Left lung (tissue), 10 donors: ENCODE data around the gene LRFN2. TPM values are rescaled to one million over a fixed set of nuclear protein-coding genes. Genes with fewer than 3 reads are reported as not detected.

Experiments
- ATAC-seq: fragments of 200-7000 bp; cut with Tn5 transposase; one replicate; pipeline ENCODE4 v1.9.1; 2020; ENCODE audit warnings: moderate library complexity
- DNase-seq, 4 donors: peaks; one replicate each; pipeline ENCODE4 v3.0.0-alpha.2; 2013 to 2020
- H3K27ac ChIP-seq, 2 donors: fragments of 200-600 bp; sonication (generic) in 1 of 2; one replicate each; pipeline versions ENCODE4 v1.5.0 to v1.8.0; 2020 to 2021
- H3K27me3 ChIP-seq, 2 donors: fragments of 200-600 bp; sonication (generic) in 1 of 2; one replicate each; pipeline versions ENCODE4 v1.5.0 to v1.8.0; 2020 to 2021
- H3K36me3 ChIP-seq, 2 donors: fragments of 200-600 bp; sonication (generic) in 1 of 2; one replicate each; pipeline versions ENCODE4 v1.5.0 to v1.8.0; 2020 to 2021
- H3K4me1 ChIP-seq, 2 donors: fragments of 200-600 bp; one replicate each; pipeline ENCODE4 v1.8.0; 2021
- H3K4me3 ChIP-seq, 2 donors: fragments of 200-600 bp; sonication (generic) in 1 of 2; one replicate each; pipeline versions ENCODE4 v1.5.0 to v1.8.0; 2020 to 2021; ENCODE audit warnings: mild to moderate bottlenecking in 1 of 2
- H3K9me3 ChIP-seq, 2 donors: fragments of 200-600 bp; sonication (generic) in 1 of 2; one replicate each; pipeline versions ENCODE4 v1.5.0 to v1.8.0; 2020 to 2021
- CTCF ChIP-seq, 2 donors: fragments of 200-600 bp; sonication (generic) in 1 of 2; IDR thresholded peaks; one replicate each; pipeline versions ENCODE4 v1.5.0 to v1.8.0; 2021; ENCODE audit warnings: antibody characterized with exemption in 2 of 2
- intact Hi-C, 2 donors: fragments of 100-400 bp; cut with DNase I; formaldehyde crosslinking; loops; one replicate each; pipeline versions ENCODE4 v1.11.2 to v1.14.2; 2022
- polyA plus RNA-seq, 6 donors: library from polyadenylated mRNA; unstranded; fragments of 120-200 nt; gene quantifications; one replicate each; pipeline ENCODE4 v1.2.1, GENCODE V29; 2013; ENCODE audit not compliant: insufficient read length in 6 of 6
- total RNA-seq, 2 donors: library from RNA; stranded (reverse); fragmentation: NEBNext Ultra II Directional; extraction: Animal tissue kit (Norgen Biotek cat#: 25700); gene quantifications; one replicate each; pipeline ENCODE4 v1.2.1, GENCODE V29; 2021
- donor health status: DM: no; HTN: yes; CAD: no.
- donor health status: DM: no; HTN: no; CAD: no.

The LRFN2 gene
- total and polyA plus RNA-seq, 8 donors: 0.05 to 0.18 (median 0.11) TPM; not detected in 2

DNA sequence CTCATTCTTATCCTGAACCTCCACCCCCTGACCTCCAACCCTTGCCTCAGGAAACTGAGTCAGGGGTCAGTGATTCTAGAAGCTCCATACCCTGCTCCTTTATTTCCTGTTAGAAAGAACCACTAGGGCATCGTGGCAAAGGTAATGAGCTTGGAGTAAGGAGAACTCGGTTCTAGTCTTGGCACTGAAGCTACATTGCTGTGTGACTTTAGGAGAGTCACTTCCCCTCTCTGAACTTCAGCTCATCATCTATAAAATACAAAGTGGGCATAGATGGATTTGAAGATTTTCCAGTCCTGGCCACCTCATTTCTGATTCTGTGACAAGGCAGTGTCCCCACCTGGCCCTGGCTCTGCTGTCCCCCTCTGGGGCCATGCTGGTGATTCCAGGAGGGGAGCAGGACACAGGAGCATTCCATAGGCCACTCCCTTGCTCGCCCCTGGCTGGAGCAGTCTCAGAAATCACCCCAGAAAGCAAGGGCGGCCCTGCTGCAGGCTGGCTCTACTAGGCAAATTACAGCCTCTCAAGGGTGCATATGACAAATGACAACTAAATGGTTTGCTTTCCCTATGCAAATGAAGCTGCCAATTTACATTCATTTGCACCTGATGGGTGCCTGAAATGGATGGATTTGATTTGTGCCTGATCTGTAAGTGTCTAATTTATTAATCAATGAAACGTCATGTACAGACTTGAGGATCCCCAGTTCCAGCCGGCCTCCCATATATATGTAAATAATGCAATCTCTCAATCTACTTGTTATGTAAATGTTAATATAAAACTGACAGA lies 62.2 kb downstream of the LRFN2 start:
- H3K9me3 ChIP-seq: no peaks in the 10 kb centered on the region
- H3K27me3 ChIP-seq: peaks cover 0 to 11% of the 10 kb centered on the region in 2 donors
- no peaks in the 10 kb centered on the region for H3K36me3 ChIP-seq
- no peak for TF ChIP-seq CTCF (IDR thresholded peaks at IDR 0.05)
- ATAC-seq (no peak), DNase-seq (no peak)
- no peak overlapping the region for H3K27ac ChIP-seq
- H3K4me1 ChIP-seq: no peaks in the 10 kb centered on the region
- intact Hi-C loops: no loop called here
- H3K4me3 ChIP-seq: no peak overlapping the region

GRCh38 chr6:40523505-40524172 lies 63.5 kb downstream of the LRFN2 start:
- Histone ChIP-seq H3K36me3 (no peaks in the 10 kb centered on the region), H3K9me3 (no peaks in the 10 kb centered on the region), H3K27me3 (peaks cover 0 to 11% of the 10 kb centered on the region in 2 donors), H3K4me3 (no peak overlapping the region), H3K4me1 (no peaks in the 10 kb centered on the region), H3K27ac (no peak overlapping the region)
- intact Hi-C loops: no loop called here
- ATAC-seq (no peak), DNase-seq (no peak)
- no peak for TF ChIP-seq CTCF (IDR thresholded peaks at IDR 0.05)

DNA sequence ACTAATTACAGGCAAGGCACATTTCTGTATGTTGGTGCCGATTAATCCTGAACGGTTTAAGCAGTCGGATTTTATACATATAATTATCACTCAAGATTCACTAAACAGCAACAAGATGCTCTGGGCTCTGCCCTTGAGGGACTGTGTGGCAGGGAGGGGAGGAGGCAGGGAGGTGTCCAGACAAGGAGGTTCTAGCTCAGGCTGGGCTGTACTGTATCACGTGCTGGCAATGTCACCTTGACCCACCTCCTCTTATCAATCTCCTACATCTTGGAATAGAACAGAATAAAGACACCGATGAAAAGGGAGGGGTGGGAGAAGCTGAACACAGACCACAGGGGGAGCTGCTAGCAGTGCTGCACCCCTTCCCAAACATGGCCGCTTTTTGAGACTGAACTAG lies 65.7 kb downstream of the LRFN2 start:
- Histone ChIP-seq H3K36me3 (no peaks in the 10 kb centered on the region), H3K4me1 (no peaks in the 10 kb centered on the region), H3K27me3 (peaks cover 0 to 11% of the 10 kb centered on the region in 2 donors), H3K9me3 (no peaks in the 10 kb centered on the region), H3K27ac (no peak overlapping the region), H3K4me3 (no peak overlapping the region)
- no peak for DNase-seq
- no peak for ATAC-seq
- intact Hi-C loops: no loop called here
- TF ChIP-seq CTCF (IDR thresholded peaks at IDR 0.05): no peak

DNA sequence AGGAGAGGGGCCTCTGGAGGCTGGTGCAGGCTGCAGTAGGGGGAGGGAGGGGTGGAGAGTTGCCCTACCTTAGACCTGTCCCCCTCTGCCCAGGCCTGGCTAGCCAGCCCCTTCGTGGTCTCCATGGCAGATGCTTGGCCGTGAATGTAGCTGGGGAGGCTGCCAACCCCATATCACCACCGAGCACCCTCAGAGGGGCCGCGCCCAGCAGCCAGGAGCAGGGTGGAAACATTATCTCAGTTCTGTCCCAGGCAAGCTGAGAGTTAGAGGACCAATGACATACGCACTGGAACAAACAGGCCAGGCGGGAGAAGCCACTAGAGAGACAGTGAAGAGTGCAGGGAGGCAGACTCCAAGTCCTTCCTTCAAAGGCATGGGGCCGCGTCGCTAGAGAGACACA lies 66.5 kb downstream of the LRFN2 start:
- intact Hi-C loops: no loop called here
- no peak overlapping the region for H3K27ac ChIP-seq
- H3K27me3 ChIP-seq: peaks cover 0 to 11% of the 10 kb centered on the region in 2 donors
- H3K4me3 ChIP-seq: no peak overlapping the region
- no peaks in the 10 kb centered on the region for H3K4me1 ChIP-seq
- no peaks in the 10 kb centered on the region for H3K9me3 ChIP-seq
- ATAC-seq: no peak
- no peak for DNase-seq
- H3K36me3 ChIP-seq: no peaks in the 10 kb centered on the region
- TF ChIP-seq CTCF (IDR thresholded peaks at IDR 0.05): no peak

DNA sequence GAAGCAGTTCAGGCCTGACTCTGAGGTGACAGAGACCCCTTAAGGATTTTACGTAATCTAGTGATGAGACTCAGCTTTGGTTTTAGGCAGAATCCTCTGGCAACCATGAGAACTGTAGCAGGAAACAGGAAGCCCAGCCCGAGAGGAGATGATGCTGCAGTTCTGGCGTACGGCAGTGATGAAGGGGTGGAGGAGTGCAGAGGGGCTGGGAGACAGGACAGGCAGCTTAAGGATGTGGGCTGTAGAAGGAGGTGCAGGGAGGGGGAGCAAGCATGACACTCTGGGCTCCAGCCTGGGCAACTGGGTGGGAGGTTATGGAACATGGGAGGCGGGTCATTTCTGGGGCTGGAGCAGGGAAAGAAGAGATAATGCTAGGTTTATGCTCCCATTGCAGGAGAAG lies 67.1 kb downstream of the LRFN2 start:
- no peaks in the 10 kb centered on the region for H3K9me3 ChIP-seq
- DNase-seq (no peak), ATAC-seq (no peak)
- TF ChIP-seq CTCF (IDR thresholded peaks at IDR 0.05): no peak
- intact Hi-C loops: no loop called here
- H3K36me3 ChIP-seq: no peaks in the 10 kb centered on the region
- H3K4me1 ChIP-seq: no peaks in the 10 kb centered on the region
- H3K27ac ChIP-seq: no peak overlapping the region
- no peak overlapping the region for H3K4me3 ChIP-seq
- peaks cover 0 to 11% of the 10 kb centered on the region in 2 donors for H3K27me3 ChIP-seq
